Panc1 (cell line): ENCODE results near the gene IFI16. TPM values are rescaled to one million over a fixed set of nuclear protein-coding genes. Genes with fewer than 3 reads are reported as not detected.
A peak's percentile ranks its signal among the peaks of the same experiment; 100 is the strongest.

Experiments used
- ATAC-seq: fragments of 200-7000 bp; cut with Tn5 transposase; 2 replicates; pipeline ENCODE4 v1.9.1; 2020; ENCODE audit warnings: mild to moderate bottlenecking, moderate library complexity
- BruUV-seq: library from RNA; stranded (reverse); fragments of 400-500 nt; replicated peaks from 2 replicates; lab custom pipeline; 2021; lab: Mats Ljungman, UMichigan
- CTCF ChIA-PET: fragments of 300-600 bp; sonication (Branson Sonifier 250); formaldehyde crosslinking; loops from one replicate; lab custom pipeline; 2022; ENCODE audit warnings: antibody characterized with exemption; lab: Charles Lee
- POLR2A ChIA-PET: fragments of 300-600 bp; sonication (Branson Sonifier 250); formaldehyde crosslinking; loops from one replicate; lab custom pipeline; 2022; ENCODE audit warnings: antibody characterized with exemption; lab: Charles Lee
- DNase-seq: peaks from one replicate; pipeline ENCODE4 v3.0.0-alpha.2; 2010; ENCODE audit warnings: low read depth, low spot score
- H3K27ac ChIP-seq: 2 replicates; pipeline ENCODE4 v1.5.1; 2011; ENCODE audit warnings: mild to moderate bottlenecking, low read length, inconsistent platforms
- H3K27me3 ChIP-seq: fragments of 200-500 bp; sonication (Bioruptor generic); 2 replicates; pipeline ENCODE4 v1.6.0; 2014; ENCODE audit warnings: low read length, inconsistent platforms; ENCODE audit not compliant: control insufficient read depth, insufficient read depth
- H3K36me3 ChIP-seq: fragments of 200-500 bp; sonication (Bioruptor generic); 2 replicates; pipeline ENCODE4 v1.5.1; 2014; ENCODE audit warnings: inconsistent platforms, mild to moderate bottlenecking, low read length, moderate library complexity; ENCODE audit not compliant: control insufficient read depth, insufficient read depth
- H3K4me1 ChIP-seq: 2 replicates; pipeline ENCODE4 v1.5.1; 2011; ENCODE audit warnings: inconsistent platforms, mild to moderate bottlenecking, low read length, moderate library complexity; ENCODE audit not compliant: control insufficient read depth, insufficient read depth
- H3K4me3 ChIP-seq, 2 experiments: 2 replicates each; pipeline ENCODE4 v1.5.1; 2011 to 2012; ENCODE audit warnings: low read depth in 2 of 2, low read length in 2 of 2, mild to moderate bottlenecking in 2 of 2, inconsistent platforms in 1 of 2, moderate library complexity in 1 of 2
- H3K9me3 ChIP-seq: fragments of 200-500 bp; sonication (Bioruptor generic); 2 replicates; pipeline ENCODE4 v1.5.1; 2014; ENCODE audit warnings: low read depth, mild to moderate bottlenecking, inconsistent platforms, low read length, moderate library complexity; ENCODE audit not compliant: control insufficient read depth, insufficient read depth
- POLR2AphosphoS5 ChIP-seq: IDR thresholded peaks from 2 replicates; pipeline ENCODE4 v1.6.1; 2012; ENCODE audit warnings: mild to moderate bottlenecking, low read depth, low read length, moderate library complexity
- SIN3A ChIP-seq: IDR thresholded peaks from 2 replicates; pipeline ENCODE4 v1.6.1; 2012; ENCODE audit warnings: low read depth, mild to moderate bottlenecking, low read length, moderate library complexity, borderline replicate concordance; ENCODE audit not compliant: insufficient read depth
- TCF7L2 ChIP-seq: IDR thresholded peaks from 2 replicates; pipeline ENCODE4 v1.6.1; 2011; ENCODE audit warnings: mild to moderate bottlenecking, low read depth, low read length, inconsistent platforms
- in situ Hi-C: cut with HindIII; loops from 2 replicates; pipeline ENCODE4 v1.10.0; 2016; ENCODE audit warnings: low sequenced_read_pairs, low pct_unique_long_range_greater_than_20kb
- intact Hi-C: fragments of 100-400 bp; cut with micrococcal nuclease; formaldehyde crosslinking; loops from one replicate; pipeline ENCODE4 v1.10.0; 2022; ENCODE audit not compliant: unreplicated experiment
- total RNA-seq: library from RNA; stranded (reverse); gene quantifications from one replicate; pipeline ENCODE4 v1.2.1, GENCODE V29; 2021; ENCODE audit not compliant: unreplicated experiment
- TF ChIP-seq, protein P1 (sequence below): fragments of 450-650 bp; IDR thresholded peaks from 2 replicates; pipeline ENCODE4 v1.5.1; 2017; ENCODE audit warnings: mild to moderate bottlenecking
- TF ChIP-seq, protein P2 (sequence below), 2 experiments: IDR thresholded peaks; 2 replicates each; pipeline ENCODE4 v1.6.1; 2011 to 2012; ENCODE audit warnings: low read depth in 2 of 2, control low read depth in 1 of 2, low read length in 1 of 2, mild to moderate bottlenecking in 1 of 2, moderate library complexity in 1 of 2; ENCODE audit not compliant: insufficient read depth in 1 of 2

IFI16 gene
- total RNA-seq, 1 experiment from 2014 or later = 0.36 TPM

DNA sequence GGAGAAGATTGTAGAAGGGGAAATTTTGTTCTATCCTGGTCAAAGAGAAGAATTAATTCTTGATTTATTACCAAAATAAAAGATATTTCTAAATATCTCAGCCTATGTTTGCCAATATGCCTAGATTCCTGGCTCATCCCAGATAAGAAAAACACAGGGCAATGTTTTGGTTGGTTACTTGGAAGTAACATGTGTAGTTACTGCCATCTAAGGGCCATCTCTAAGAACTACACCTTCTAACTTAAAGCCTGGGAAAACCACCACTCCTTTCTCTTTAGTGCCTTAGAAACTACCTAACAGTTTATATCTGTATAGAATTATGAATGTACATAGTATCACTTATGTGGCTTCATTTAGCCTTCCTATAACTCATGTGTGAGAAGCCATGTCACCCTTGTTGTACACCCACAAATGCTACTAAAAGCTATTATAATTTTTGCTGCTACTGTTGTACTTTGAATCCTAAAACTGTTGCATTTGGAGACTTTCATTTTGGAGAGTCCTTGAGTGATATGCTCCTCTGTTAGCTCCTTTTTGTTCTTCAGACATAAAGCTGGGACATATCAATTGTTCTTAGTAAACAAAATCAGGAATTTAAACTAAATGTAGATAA lies 62.4 kb downstream of the IFI16 start:
- Histone ChIP-seq H3K4me3 (no peak overlapping the region), H3K4me1 (no peaks in the 10 kb centered on the region), H3K9me3 (no peaks in the 10 kb centered on the region), H3K36me3 (no peaks in the 10 kb centered on the region), H3K27ac (no peak overlapping the region), H3K27me3 (peaks cover 2% of the 10 kb centered on the region; the same call in 1 of the 2 replicates)
- DNase-seq (peak; percentile 30), ATAC-seq (peak; percentile 78)
- TF ChIP-seq, protein P1, sequence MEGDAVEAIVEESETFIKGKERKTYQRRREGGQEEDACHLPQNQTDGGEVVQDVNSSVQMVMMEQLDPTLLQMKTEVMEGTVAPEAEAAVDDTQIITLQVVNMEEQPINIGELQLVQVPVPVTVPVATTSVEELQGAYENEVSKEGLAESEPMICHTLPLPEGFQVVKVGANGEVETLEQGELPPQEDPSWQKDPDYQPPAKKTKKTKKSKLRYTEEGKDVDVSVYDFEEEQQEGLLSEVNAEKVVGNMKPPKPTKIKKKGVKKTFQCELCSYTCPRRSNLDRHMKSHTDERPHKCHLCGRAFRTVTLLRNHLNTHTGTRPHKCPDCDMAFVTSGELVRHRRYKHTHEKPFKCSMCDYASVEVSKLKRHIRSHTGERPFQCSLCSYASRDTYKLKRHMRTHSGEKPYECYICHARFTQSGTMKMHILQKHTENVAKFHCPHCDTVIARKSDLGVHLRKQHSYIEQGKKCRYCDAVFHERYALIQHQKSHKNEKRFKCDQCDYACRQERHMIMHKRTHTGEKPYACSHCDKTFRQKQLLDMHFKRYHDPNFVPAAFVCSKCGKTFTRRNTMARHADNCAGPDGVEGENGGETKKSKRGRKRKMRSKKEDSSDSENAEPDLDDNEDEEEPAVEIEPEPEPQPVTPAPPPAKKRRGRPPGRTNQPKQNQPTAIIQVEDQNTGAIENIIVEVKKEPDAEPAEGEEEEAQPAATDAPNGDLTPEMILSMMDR = peak; percentile 69; the same call in 1 of the 2 replicates
- no peak for TF ChIP-seq POLR2AphosphoS5
- POLR2A ChIA-PET = no interaction called here
- BruUV-seq = no TSS peak
- in situ Hi-C loops = no loop called here
- intact Hi-C loops = loop anchor here (5.0 kb wide), 1 partner anchor 865 kb away; no protein-coding TSS in a partner anchor
- CTCF ChIA-PET = interaction anchor here (0.5 kb wide), 1 partner anchor 947 kb away, joined by 9 read pairs; no protein-coding TSS in a partner anchor

DNA sequence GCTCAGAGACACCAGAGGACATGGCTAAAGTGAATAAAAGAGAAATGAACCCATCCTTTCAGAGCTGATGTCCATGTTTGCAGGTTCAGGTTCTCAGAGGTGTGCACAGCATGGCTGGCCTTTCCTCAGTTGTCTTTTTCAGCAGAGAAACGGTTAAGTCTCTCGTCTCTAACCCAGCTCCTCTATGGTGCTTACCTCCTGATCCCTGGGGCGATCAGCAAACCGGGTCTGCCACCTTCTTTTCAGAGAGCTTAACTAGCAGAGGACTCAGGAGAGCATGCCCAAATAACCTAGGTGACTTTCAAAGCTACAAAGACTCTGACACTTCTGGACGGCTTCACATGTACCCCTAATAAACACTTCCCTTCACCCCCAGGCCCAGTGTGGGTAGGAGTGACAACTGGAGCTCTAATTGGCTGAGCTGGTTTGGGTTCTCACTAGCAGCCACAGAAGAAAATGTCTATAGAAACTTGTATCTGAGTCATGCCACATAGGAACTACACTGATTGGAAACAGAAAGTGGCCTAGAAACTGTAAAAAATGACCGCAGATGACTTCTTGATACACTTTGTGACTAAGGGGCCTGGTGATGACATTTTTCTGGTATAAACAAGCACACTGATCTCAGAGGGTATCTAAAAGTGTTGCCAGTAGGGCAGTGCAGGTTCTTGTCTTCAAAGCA lies 66.9 kb downstream of the IFI16 start, which contains the start of gene AIM2:
Gene AIM2, minus strand, starts transcription at position 329 of the 682 bp plus-strand sequence. CDS start 3,267 bp downstream, outside the sequence.
- no peaks in the 10 kb centered on the region for H3K36me3 ChIP-seq
- ChIA-PET CTCF (interaction anchor here (0.5 kb wide), 1 partner anchor 1495 kb away, joined by 7 read pairs; no protein-coding TSS in a partner anchor), POLR2A (no interaction called here)
- BruUV-seq = no TSS peak
- no peaks in the 10 kb centered on the region for H3K4me1 ChIP-seq
- H3K9me3 ChIP-seq = no peaks in the 10 kb centered on the region
- no peak for ATAC-seq
- TF ChIP-seq, protein P1 = no peak
- TF ChIP-seq, protein P2, sequence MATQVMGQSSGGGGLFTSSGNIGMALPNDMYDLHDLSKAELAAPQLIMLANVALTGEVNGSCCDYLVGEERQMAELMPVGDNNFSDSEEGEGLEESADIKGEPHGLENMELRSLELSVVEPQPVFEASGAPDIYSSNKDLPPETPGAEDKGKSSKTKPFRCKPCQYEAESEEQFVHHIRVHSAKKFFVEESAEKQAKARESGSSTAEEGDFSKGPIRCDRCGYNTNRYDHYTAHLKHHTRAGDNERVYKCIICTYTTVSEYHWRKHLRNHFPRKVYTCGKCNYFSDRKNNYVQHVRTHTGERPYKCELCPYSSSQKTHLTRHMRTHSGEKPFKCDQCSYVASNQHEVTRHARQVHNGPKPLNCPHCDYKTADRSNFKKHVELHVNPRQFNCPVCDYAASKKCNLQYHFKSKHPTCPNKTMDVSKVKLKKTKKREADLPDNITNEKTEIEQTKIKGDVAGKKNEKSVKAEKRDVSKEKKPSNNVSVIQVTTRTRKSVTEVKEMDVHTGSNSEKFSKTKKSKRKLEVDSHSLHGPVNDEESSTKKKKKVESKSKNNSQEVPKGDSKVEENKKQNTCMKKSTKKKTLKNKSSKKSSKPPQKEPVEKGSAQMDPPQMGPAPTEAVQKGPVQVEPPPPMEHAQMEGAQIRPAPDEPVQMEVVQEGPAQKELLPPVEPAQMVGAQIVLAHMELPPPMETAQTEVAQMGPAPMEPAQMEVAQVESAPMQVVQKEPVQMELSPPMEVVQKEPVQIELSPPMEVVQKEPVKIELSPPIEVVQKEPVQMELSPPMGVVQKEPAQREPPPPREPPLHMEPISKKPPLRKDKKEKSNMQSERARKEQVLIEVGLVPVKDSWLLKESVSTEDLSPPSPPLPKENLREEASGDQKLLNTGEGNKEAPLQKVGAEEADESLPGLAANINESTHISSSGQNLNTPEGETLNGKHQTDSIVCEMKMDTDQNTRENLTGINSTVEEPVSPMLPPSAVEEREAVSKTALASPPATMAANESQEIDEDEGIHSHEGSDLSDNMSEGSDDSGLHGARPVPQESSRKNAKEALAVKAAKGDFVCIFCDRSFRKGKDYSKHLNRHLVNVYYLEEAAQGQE (IDR thresholded peaks at IDR 0.05; ENCODE audit: insufficient read depth in 1 of 2, low read depth in 2 of 2, low read length in 1 of 2) = no peak
- no peak for TF ChIP-seq SIN3A
- no peak for TF ChIP-seq TCF7L2
- TF ChIP-seq POLR2AphosphoS5 = no peak
- H3K27ac ChIP-seq = no peak within 1 kb of the TSS
- in situ Hi-C loops (no loop called here), intact Hi-C loops (no loop called here)
- H3K4me3 ChIP-seq = no peak within 1 kb of the TSS
- no peak for DNase-seq
- peaks cover 9% of the 10 kb centered on the region; the same call in 1 of the 2 replicates for H3K27me3 ChIP-seq
